ENCODE results near the gene DLD. TPM values are rescaled to one million over a fixed set of nuclear protein-coding genes. Genes with fewer than 3 reads are reported as not detected.
A peak's percentile ranks its signal among the peaks of the same experiment; 100 is the strongest.

DLD gene
- total and polyA plus RNA-seq, 2 experiments from 2014 or later, result 38.1 to 76.2 TPM

GRCh38 chr7:107878636-107879035 is 12.3 kb upstream of the DLD start (continued):
- TF ChIP-seq ETS1 (IDR thresholded peaks at IDR 0.05) (no peak), CTCF (conservative IDR thresholded peaks at IDR 0.05; ENCODE audit: low read depth in 2 of 2) (no peak), EZH2 (IDR thresholded peaks at IDR 0.05; ENCODE audit: low read depth, unreplicated experiment) (no peak), POLR2AphosphoS5 (IDR thresholded peaks at IDR 0.05; ENCODE audit: low read depth) (no peak), ZNF331 (CRISPR knock-in tag; IDR thresholded peaks at IDR 0.05; ENCODE audit: low read depth) (no peak)

DNA sequence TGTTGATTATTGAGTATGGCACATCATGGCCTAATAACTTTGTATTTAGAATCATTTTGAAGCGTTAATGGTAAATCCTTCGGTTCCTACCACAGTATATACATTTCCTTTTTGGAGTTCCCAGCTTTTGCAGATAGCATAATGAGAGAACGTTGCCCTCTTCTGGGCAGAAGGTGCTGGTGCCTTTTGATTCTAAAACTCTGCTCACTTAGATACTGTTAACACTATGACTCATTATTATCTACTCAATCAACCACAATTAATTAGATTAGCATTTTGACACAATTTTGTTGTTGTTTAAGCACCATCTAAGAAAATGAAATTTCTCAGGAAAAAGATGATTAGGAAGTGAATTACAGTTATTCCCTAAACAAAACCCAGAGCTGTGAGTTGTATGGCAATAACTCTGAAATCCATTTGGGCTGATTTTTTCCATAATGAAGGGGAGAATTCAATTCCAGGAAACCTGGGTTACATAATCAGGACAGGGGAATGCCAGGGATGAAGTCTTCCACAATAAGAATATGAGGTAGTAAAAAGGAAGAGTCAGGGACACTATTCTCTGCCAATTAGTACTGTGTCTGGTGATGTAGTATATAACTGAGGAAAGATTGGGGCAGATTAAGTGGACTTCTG is 11.5 kb upstream of the DLD start:
- H3K27me3 ChIP-seq (ENCODE audit: insufficient read depth), result no peaks in the 10 kb centered on the region
- no peaks in the 10 kb centered on the region for H3K36me3 ChIP-seq (ENCODE audit: insufficient read depth)
- H3K4me2 ChIP-seq, result no peak overlapping the region
- Mint-ChIP-seq H3K36me3 (ENCODE audit: low read depth) (no peaks in the 10 kb centered on the region), H3K4me3 (no peak overlapping the region), H3K27ac (no peak overlapping the region), H3K9me3 (no peaks in the 10 kb centered on the region), H3K27me3 (ENCODE audit: insufficient read depth, low read depth, poor library complexity) (peaks cover 4% of the 10 kb centered on the region), H3K4me1 (no peaks in the 10 kb centered on the region)
- ATAC-seq (peak; percentile 88), DNase-seq (ENCODE audit: low spot score) (peak; percentile 70)
- no peak overlapping the region for H3K4me3 ChIP-seq
- H3K79me2 ChIP-seq (replicated peaks; ENCODE audit: insufficient read depth), result no peaks in the 10 kb centered on the region
- no peaks in the 10 kb centered on the region for H3K4me1 ChIP-seq (ENCODE audit: insufficient read depth)
- no peaks in the 10 kb centered on the region for H3K9me2 ChIP-seq (ENCODE audit: insufficient read depth)
- H2AFZ ChIP-seq, result no peak overlapping the region; the same call in 1 of the 2 replicates
- no peaks in the 10 kb centered on the region for H4K20me1 ChIP-seq (replicated peaks; ENCODE audit: insufficient read depth)
- no peaks in the 10 kb centered on the region for H3F3A ChIP-seq (replicated peaks; ENCODE audit: low read depth)
- H3K27ac ChIP-seq (ENCODE audit: low read depth), result no peak overlapping the region
- TF ChIP-seq CTCF (conservative IDR thresholded peaks at IDR 0.05; ENCODE audit: low read depth in 2 of 2) (peak; percentile 83 to 96), ETS1 (IDR thresholded peaks at IDR 0.05) (no peak)

DNA sequence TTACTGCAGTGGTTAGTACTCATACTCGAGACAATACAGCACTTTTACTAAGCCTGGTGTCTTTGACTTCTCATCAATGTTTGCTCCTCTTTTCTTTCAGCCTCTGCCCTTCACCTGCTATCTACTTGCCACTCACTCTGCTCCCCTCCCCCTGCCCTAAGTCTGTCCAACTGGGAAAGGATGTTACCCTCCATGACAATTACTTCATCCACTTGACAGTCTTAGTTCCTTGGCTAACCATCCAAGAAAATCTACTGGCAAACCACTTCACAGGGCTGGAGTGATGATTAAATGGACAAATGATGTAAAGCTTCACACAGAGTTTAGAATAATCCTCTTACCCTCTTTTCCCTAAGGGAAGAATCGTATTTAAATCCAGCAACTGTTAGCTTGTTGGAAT is 8.2 kb upstream of the DLD start:
- DNase-seq (ENCODE audit: low spot score) (no peak), ATAC-seq (no peak)
- H3K27me3 Mint-ChIP-seq (ENCODE audit: insufficient read depth, low read depth, poor library complexity), result peaks cover 2% of the 10 kb centered on the region
- Histone ChIP-seq H3K79me2 (replicated peaks; ENCODE audit: insufficient read depth) (no peaks in the 10 kb centered on the region), H3K36me3 (ENCODE audit: insufficient read depth) (no peaks in the 10 kb centered on the region), H3K4me2 (no peak overlapping the region), H4K20me1 (replicated peaks; ENCODE audit: insufficient read depth) (no peaks in the 10 kb centered on the region), H2AFZ (no peak overlapping the region), H3K4me3 (no peak overlapping the region), H3K27me3 (ENCODE audit: insufficient read depth) (no peaks in the 10 kb centered on the region), H3K4me1 (ENCODE audit: insufficient read depth) (no peaks in the 10 kb centered on the region), H3K27ac (ENCODE audit: low read depth) (no peak overlapping the region), H3K9me2 (ENCODE audit: insufficient read depth) (no peaks in the 10 kb centered on the region), H3F3A (replicated peaks; ENCODE audit: low read depth) (no peaks in the 10 kb centered on the region)
- H3K4me3 Mint-ChIP-seq, result no peak overlapping the region
- no peak overlapping the region for H3K27ac Mint-ChIP-seq
- no peaks in the 10 kb centered on the region for H3K36me3 Mint-ChIP-seq (ENCODE audit: low read depth)
- H3K4me1 Mint-ChIP-seq, result no peaks in the 10 kb centered on the region
- H3K9me3 Mint-ChIP-seq, result no peaks in the 10 kb centered on the region
- no peak for TF ChIP-seq STAT1 (IDR thresholded peaks at IDR 0.05; ENCODE audit: unreplicated experiment)
- no peak for TF ChIP-seq ETS1 (IDR thresholded peaks at IDR 0.05)
- TF ChIP-seq EZH2phosphoT487 (IDR thresholded peaks at IDR 0.05; ENCODE audit: unreplicated experiment), result no peak
- no peak for TF ChIP-seq JUNB (IDR thresholded peaks at IDR 0.05; ENCODE audit: unreplicated experiment)
- TF ChIP-seq ZNF331 (CRISPR knock-in tag; IDR thresholded peaks at IDR 0.05; ENCODE audit: low read depth), result no peak
- no peak for TF ChIP-seq POLR2AphosphoS5 (IDR thresholded peaks at IDR 0.05; ENCODE audit: low read depth)

Measured in GM23338 (cell line).